Stomach smooth muscle (tissue), 2 donors: ENCODE data around the gene FCGR3B.
"Not testable (repeated sequence)": the region's sequence is repeated elsewhere in the genome, so short reads cannot be mapped to it uniquely, and the experiment has no call there.

Experiments
- H3K27ac ChIP-seq: one replicate; pipeline ENCODE4 v1.7.0; 2013; ENCODE audit warnings: mild to moderate bottlenecking, low read length, inconsistent platforms
- H3K27me3 ChIP-seq, 2 donors: one replicate each; pipeline ENCODE4 v1.7.0; 2013; ENCODE audit warnings: low read length in 2 of 2; ENCODE audit not compliant: insufficient read depth in 2 of 2, control insufficient read depth in 1 of 2
- H3K36me3 ChIP-seq, 2 donors: one replicate each; pipeline ENCODE4 v1.7.0; 2013; ENCODE audit warnings: low read length in 2 of 2; ENCODE audit not compliant: control insufficient read depth in 2 of 2, insufficient read depth in 2 of 2
- H3K4me1 ChIP-seq: one replicate; pipeline ENCODE4 v1.7.0; 2013; ENCODE audit warnings: low read length; ENCODE audit not compliant: control insufficient read depth, insufficient read depth
- H3K4me3 ChIP-seq, 2 donors: one replicate each; pipeline ENCODE4 v1.7.0; 2013; ENCODE audit warnings: low read length in 2 of 2
- H3K9ac ChIP-seq, 2 donors: one replicate each; pipeline ENCODE4 v1.7.0; 2013; ENCODE audit warnings: low read length in 2 of 2, mild to moderate bottlenecking in 1 of 2
- H3K9me3 ChIP-seq, 2 donors: one replicate each; pipeline ENCODE4 v1.7.0; 2013; ENCODE audit warnings: low read length in 2 of 2; ENCODE audit not compliant: control insufficient read depth in 2 of 2
- donor health status: healthy.
- donor health status: Pancreatic carcinoma.

FCGR3B gene

GRCh38 chr1:161597077-161597476 lies 33.9 kb downstream of the FCGR3B start:
- not testable (repeated sequence) for H3K9me3 ChIP-seq, H3K36me3 ChIP-seq, H3K9ac ChIP-seq, H3K27ac ChIP-seq, H3K27me3 ChIP-seq, H3K4me3 ChIP-seq, H3K4me1 ChIP-seq

GRCh38 chr1:161595583-161595982 lies 35.4 kb downstream of the FCGR3B start:
- not testable (repeated sequence) for H3K4me3 ChIP-seq, H3K36me3 ChIP-seq, H3K9me3 ChIP-seq, H3K9ac ChIP-seq, H3K27me3 ChIP-seq, H3K27ac ChIP-seq, H3K4me1 ChIP-seq

- H3K9me3 ChIP-seq, H3K9ac ChIP-seq, H3K27me3 ChIP-seq, H3K27ac ChIP-seq, H3K4me1 ChIP-seq, H3K36me3 ChIP-seq, H3K4me3 ChIP-seq: not testable (repeated sequence)
Observed at GRCh38 chr1:161595173-161595572, 35.8 kb downstream of the FCGR3B start.

DNA sequence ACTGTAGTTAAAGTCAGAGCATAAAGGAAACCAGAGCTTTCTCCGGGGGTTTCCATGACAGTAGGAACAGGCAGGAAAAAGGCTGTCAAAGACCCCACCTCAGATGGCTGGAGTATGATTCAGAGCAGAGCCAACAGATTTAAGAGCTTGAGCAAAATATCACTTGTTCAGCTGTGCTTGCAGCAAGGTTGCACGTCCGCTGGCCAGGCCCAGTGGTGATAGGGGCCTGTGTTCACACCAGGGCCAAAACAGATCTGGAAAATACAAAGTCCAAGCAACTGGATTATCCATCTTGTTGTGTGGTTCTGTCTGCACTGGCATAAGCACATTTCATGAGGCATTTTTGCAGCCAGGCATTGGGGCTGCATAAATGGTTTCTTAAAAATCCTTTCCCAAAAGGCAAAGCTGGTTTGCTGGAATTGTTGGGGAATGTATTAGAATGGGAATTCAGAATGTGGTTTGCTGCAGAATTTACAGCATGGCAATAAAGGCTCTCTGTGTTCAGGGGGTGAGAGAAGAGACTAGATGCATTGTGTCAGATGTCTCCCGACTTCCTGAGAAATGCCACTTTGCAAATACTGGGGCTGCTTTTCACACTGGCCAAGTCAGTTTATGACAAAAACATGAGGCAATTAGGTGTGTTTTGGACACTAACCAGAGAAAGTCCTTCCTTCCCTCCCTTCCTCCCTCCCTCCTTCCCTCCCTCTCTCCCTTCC lies 36.5 kb downstream of the FCGR3B start:
- not testable (repeated sequence) for H3K27me3 ChIP-seq, H3K4me3 ChIP-seq, H3K9me3 ChIP-seq, H3K27ac ChIP-seq, H3K9ac ChIP-seq, H3K4me1 ChIP-seq, H3K36me3 ChIP-seq

- not testable (repeated sequence) for H3K9ac ChIP-seq, H3K36me3 ChIP-seq, H3K4me3 ChIP-seq, H3K27ac ChIP-seq, H3K9me3 ChIP-seq, H3K27me3 ChIP-seq, H3K4me1 ChIP-seq
Observed at GRCh38 chr1:161593092-161593755, 37.8 kb downstream of the FCGR3B start.

GRCh38 chr1:161592586-161592985 lies 38.4 kb downstream of the FCGR3B start:
- H3K36me3 ChIP-seq, H3K27me3 ChIP-seq: not testable (repeated sequence)

DNA sequence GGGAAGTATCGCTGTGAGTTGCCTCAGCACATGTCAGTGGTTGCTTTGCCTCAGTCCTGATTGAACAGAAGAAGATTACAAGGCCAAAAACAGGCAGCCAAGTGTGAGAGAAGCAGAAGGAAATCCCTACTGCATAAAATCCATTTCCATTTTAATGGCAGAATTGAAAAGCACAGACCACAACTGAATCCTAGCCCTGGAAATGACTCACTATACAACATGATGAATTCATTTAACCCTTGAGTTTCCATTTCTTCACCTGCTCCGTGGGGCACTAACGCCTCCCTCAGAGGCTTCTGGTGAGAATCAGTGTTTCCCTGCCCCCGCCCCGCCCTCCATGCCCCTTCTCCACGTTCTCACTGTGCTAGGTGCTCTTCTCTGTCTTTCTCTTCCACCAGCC lies 41.1 kb downstream of the FCGR3B start:
- H3K27ac ChIP-seq, H3K27me3 ChIP-seq, H3K9me3 ChIP-seq, H3K4me3 ChIP-seq, H3K9ac ChIP-seq, H3K4me1 ChIP-seq, H3K36me3 ChIP-seq: not testable (repeated sequence)

More at GRCh38 chr1:161592586-161592985, 38.4 kb downstream of the FCGR3B start:
- H3K4me3 ChIP-seq, H3K27ac ChIP-seq, H3K9ac ChIP-seq, H3K4me1 ChIP-seq, H3K9me3 ChIP-seq: not testable (repeated sequence)

DNA sequence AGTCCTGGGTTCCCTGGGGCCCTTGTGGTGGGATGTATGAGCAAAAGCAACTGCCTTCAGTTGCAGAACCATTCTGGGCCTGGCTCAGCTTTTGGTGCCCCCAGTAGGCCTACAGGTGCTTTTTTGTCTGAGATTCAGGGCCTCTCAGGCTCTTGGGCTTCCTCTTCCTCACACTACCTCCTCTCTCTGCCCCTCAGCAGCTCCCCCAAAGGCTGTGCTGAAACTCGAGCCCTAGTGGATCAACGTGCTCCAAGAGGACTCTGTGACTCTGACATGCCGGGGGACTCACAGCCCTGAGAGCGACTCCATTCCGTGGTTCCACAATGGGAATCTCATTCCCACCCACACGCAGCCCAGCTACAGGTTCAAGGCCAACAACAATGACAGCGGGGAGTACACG lies 41.6 kb downstream of the FCGR3B start:
- H3K36me3 ChIP-seq, H3K4me3 ChIP-seq, H3K9ac ChIP-seq, H3K4me1 ChIP-seq, H3K27me3 ChIP-seq, H3K9me3 ChIP-seq, H3K27ac ChIP-seq: not testable (repeated sequence)

DNA sequence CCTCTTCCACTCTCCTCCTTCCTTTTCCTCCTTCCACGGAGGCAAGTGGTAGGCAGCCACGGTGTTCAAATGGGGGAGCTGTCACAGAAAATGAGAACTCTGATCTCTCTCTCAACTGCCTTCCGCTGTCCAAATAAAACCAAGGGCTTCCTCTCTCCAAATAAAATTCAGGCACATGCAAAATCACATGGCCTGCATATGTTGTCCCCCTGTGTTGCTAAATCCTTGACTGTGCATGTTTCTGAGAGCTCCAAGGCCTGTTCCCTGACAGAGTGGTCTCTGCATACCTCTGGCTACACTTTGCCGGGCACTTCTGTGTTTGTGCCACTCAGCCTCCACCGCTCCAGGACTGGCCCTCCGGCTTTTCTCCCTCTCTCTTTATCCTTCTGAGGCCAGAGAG lies 42.4 kb downstream of the FCGR3B start:
- H3K4me1 ChIP-seq, H3K27me3 ChIP-seq, H3K4me3 ChIP-seq, H3K27ac ChIP-seq, H3K9me3 ChIP-seq, H3K9ac ChIP-seq, H3K36me3 ChIP-seq: not testable (repeated sequence)

GRCh38 chr1:161582882-161583281 lies 48.1 kb downstream of the FCGR3B start:
- not testable (repeated sequence) for H3K4me1 ChIP-seq, H3K4me3 ChIP-seq, H3K9ac ChIP-seq, H3K9me3 ChIP-seq, H3K27me3 ChIP-seq, H3K36me3 ChIP-seq, H3K27ac ChIP-seq

- not testable (repeated sequence) for H3K27me3 ChIP-seq, H3K4me1 ChIP-seq, H3K27ac ChIP-seq, H3K36me3 ChIP-seq, H3K9ac ChIP-seq, H3K4me3 ChIP-seq, H3K9me3 ChIP-seq
Observed at GRCh38 chr1:161580879-161581537, 50.0 kb downstream of the FCGR3B start.
